ENCODE measurements around the gene ACER1. TPM values are rescaled to one million over a fixed set of nuclear protein-coding genes. Genes with fewer than 3 reads are reported as not detected.

The ACER1 gene
- total and polyA plus RNA-seq, 2 of the 13 experiments (the other 11 are each of a cell fraction or from before 2014, with no cell fraction given): not detected

DNA sequence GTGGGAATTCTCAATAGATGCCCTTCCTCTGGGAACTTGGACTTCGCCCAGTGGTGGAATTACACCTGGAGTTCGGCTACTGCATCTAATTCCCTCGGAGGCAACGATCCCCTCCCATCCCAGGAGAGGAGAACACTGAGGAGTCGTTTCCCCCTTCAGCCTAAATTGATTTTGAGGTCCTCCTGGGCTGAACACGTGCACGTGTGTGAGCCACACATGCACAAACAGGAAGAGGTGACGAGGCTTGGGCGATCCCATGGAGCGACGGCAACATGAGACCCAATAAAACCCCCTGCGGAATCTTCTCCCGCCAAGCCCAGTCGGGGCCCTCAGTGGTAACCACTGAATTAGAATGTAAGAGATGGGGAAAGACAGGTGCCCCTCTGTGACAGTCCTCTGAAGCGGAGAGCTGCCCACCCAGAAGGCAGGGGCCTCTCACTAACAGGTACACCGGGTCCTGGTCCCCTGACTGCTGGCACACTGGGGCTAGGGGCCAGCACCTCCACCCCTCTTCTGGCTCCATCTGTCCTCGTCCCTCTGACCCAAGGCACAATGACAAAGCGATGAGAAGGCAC, 58.2 kb downstream of the ACER1 start:
- peaks cover 0 to 14% of the 10 kb centered on the region in 2 experiments for H3K36me3 ChIP-seq (replicated peaks in 1 of 2; ENCODE audit: control insufficient read depth in 1 of 2, insufficient read depth in 2 of 2, low read length in 2 of 2)
- H3K27me3 ChIP-seq (ENCODE audit: control insufficient read depth in 1 of 2, insufficient read depth in 2 of 2, low read length in 2 of 2): no peaks in the 10 kb centered on the region
- H3K4me3 ChIP-seq (replicated peaks in 1 of 3; ENCODE audit: insufficient read depth in 1 of 3, low read depth in 2 of 3, low read length in 3 of 3): no peak overlapping the region
- TF ChIP-seq, protein P1, sequence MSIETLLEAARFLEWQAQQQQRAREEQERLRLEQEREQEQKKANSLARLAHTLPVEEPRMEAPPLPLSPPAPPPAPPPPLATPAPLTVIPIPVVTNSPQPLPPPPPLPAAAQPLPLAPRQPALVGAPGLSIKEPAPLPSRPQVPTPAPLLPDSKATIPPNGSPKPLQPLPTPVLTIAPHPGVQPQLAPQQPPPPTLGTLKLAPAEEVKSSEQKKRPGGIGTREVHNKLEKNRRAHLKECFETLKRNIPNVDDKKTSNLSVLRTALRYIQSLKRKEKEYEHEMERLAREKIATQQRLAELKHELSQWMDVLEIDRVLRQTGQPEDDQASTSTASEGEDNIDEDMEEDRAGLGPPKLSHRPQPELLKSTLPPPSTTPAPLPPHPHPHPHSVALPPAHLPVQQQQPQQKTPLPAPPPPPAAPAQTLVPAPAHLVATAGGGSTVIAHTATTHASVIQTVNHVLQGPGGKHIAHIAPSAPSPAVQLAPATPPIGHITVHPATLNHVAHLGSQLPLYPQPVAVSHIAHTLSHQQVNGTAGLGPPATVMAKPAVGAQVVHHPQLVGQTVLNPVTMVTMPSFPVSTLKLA (IDR thresholded peaks at IDR 0.05): peak; percentile 70
- TF ChIP-seq ZNF687 (CRISPR knock-in tag; IDR thresholded peaks at IDR 0.05) (0 out of 2 replicates have a peak, but pooled peaks have one; percentile 11), ISX (CRISPR knock-in tag; conservative IDR thresholded peaks at IDR 0.05) (no peak), ZNF841 (CRISPR knock-in tag; IDR thresholded peaks at IDR 0.05; ENCODE audit: borderline replicate concordance) (no peak), KLF6 (CRISPR knock-in tag; IDR thresholded peaks at IDR 0.05) (no peak)
- TF ChIP-seq, protein P2, sequence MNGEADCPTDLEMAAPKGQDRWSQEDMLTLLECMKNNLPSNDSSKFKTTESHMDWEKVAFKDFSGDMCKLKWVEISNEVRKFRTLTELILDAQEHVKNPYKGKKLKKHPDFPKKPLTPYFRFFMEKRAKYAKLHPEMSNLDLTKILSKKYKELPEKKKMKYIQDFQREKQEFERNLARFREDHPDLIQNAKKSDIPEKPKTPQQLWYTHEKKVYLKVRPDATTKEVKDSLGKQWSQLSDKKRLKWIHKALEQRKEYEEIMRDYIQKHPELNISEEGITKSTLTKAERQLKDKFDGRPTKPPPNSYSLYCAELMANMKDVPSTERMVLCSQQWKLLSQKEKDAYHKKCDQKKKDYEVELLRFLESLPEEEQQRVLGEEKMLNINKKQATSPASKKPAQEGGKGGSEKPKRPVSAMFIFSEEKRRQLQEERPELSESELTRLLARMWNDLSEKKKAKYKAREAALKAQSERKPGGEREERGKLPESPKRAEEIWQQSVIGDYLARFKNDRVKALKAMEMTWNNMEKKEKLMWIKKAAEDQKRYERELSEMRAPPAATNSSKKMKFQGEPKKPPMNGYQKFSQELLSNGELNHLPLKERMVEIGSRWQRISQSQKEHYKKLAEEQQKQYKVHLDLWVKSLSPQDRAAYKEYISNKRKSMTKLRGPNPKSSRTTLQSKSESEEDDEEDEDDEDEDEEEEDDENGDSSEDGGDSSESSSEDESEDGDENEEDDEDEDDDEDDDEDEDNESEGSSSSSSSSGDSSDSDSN (CRISPR knock-in tag; IDR thresholded peaks at IDR 0.05): 0 out of 2 replicates have a peak, but pooled peaks have one; percentile 24
- H3K27ac ChIP-seq (ENCODE audit: extremely low read length, insufficient read depth, low read length): peak overlapping the region; percentile 57
- no peak overlapping the region; the same call in 1 of the 2 replicates for H3K4me2 ChIP-seq (ENCODE audit: low read depth, low read length)
- peaks cover 66% of the 10 kb centered on the region for H3K4me1 ChIP-seq (ENCODE audit: insufficient read depth, low read length)
- ATAC-seq: no peak
- peaks cover 32% of the 10 kb centered on the region; the same call in 1 of the 2 replicates for H4K20me1 ChIP-seq (ENCODE audit: insufficient read depth, low read length)
- DNase-seq (ENCODE audit: low spot score): no peak
- H3K79me2 ChIP-seq (ENCODE audit: insufficient read depth, low read length): peaks cover 89% of the 10 kb centered on the region
- ChIA-PET CTCF (ENCODE audit: low intra/inter-chr PET ratio, low total read pairs) (no interaction called here), POLR2A (no interaction called here)
- FAIRE-seq: peak; percentile 50
- no peak overlapping the region for H2AFZ ChIP-seq (ENCODE audit: low read length)
- no TSS peak for BruUV-seq (replicated peaks)
- no peak overlapping the region for H3K9ac ChIP-seq (ENCODE audit: insufficient read depth, low read depth, low read length)
- in situ Hi-C loops (cut with HindIII; ENCODE audit: extremely low pct_ligation_motif_present, low pct_unique_long_range_greater_than_20kb): no loop called here
- no peaks in the 10 kb centered on the region for H3K9me3 ChIP-seq (ENCODE audit: low read length)
- intact Hi-C loops (cut with micrococcal nuclease; ENCODE audit: unreplicated experiment): no loop called here
- 65% methylated on average over 17 of the region's 18 CpGs for WGBS (ENCODE audit: low lambda C conversion rate)
